AML-193 (cell line): ENCODE data around the gene BACH2.
"Not testable (repeated sequence)": the region's sequence is repeated elsewhere in the genome, so short reads cannot be mapped to it uniquely, and the experiment has no call there.

Source experiments
- DNase-seq, 2 experiments: peaks; one replicate each; lab custom pipeline; 2025; lab: John Stamatoyannopoulos, UW

The BACH2 gene

GRCh38 chr6:90062051-90062450, 234.6 kb downstream of the BACH2 start:
- DNase-seq, result no peak

GRCh38 chr6:90059178-90059577, 237.5 kb downstream of the BACH2 start:
- not testable (repeated sequence) for DNase-seq

- not testable (repeated sequence) for DNase-seq
Measured at GRCh38 chr6:90055924-90056323, 240.7 kb downstream of the BACH2 start.

- not testable (repeated sequence) for DNase-seq
Measured at GRCh38 chr6:90054193-90054592, 242.4 kb downstream of the BACH2 start.

GRCh38 chr6:90053614-90054013, 243.0 kb downstream of the BACH2 start:
- no peak for DNase-seq

- DNase-seq, result no peak
Measured at GRCh38 chr6:90049295-90049694, 247.3 kb downstream of the BACH2 start.

- DNase-seq, result no peak
Measured at GRCh38 chr6:90048206-90048967, 248.3 kb downstream of the BACH2 start.

GRCh38 chr6:90045535-90045934, 251.1 kb downstream of the BACH2 start:
- DNase-seq, result no peak

GRCh38 chr6:90044833-90045381, 251.7 kb downstream of the BACH2 start:
- DNase-seq, result no peak

GRCh38 chr6:90044182-90044832, 252.3 kb downstream of the BACH2 start:
- DNase-seq, result no peak

GRCh38 chr6:90040931-90041330, 255.7 kb downstream of the BACH2 start:
- no peak for DNase-seq

- no peak for DNase-seq
Measured at GRCh38 chr6:90039911-90040310, 256.7 kb downstream of the BACH2 start.

GRCh38 chr6:90038961-90039653, 257.5 kb downstream of the BACH2 start:
- no peak for DNase-seq

- no peak for DNase-seq
Measured at GRCh38 chr6:90036963-90037362, 259.7 kb downstream of the BACH2 start.

GRCh38 chr6:90035047-90035723, 261.5 kb downstream of the BACH2 start:
- no peak for DNase-seq

- DNase-seq, result no peak
Measured at GRCh38 chr6:90033746-90034271, 262.8 kb downstream of the BACH2 start.

GRCh38 chr6:90032489-90033212, 264.0 kb downstream of the BACH2 start:
- DNase-seq, result not testable (repeated sequence)

- no peak for DNase-seq
Measured at GRCh38 chr6:90028995-90029635, 267.5 kb downstream of the BACH2 start.

- DNase-seq, result no peak
Measured at GRCh38 chr6:90028066-90028778, 268.4 kb downstream of the BACH2 start.

GRCh38 chr6:90026216-90026615, 270.4 kb downstream of the BACH2 start:
- DNase-seq, result no peak
